Glutamatergic neuron (in vitro differentiated cells): ENCODE data around the gene MAP3K19. TPM values are rescaled to one million over a fixed set of nuclear protein-coding genes. Genes with fewer than 3 reads are reported as not detected.
"Not testable (repeated sequence)": the region's sequence is repeated elsewhere in the genome, so short reads cannot be mapped to it uniquely, and the experiment has no call there.

Experiments used
- DNase-seq: peaks from one replicate; pipeline ENCODE4 v3.0.0; 2022
- H3K27ac Mint-ChIP-seq: one replicate; pipeline ENCODE4 v1.8.0; 2020; ENCODE audit warnings: mild to moderate bottlenecking, mixed read lengths, inconsistent platforms; ENCODE audit not compliant: unreplicated experiment
- H3K27me3 Mint-ChIP-seq: one replicate; pipeline ENCODE4 v1.8.0; 2020; ENCODE audit warnings: mild to moderate bottlenecking, moderate library complexity, mixed read lengths, inconsistent platforms; ENCODE audit not compliant: unreplicated experiment
- H3K36me3 Mint-ChIP-seq: one replicate; pipeline ENCODE4 v1.8.0; 2020; ENCODE audit warnings: mild to moderate bottlenecking, mixed read lengths, inconsistent platforms; ENCODE audit not compliant: unreplicated experiment
- H3K4me1 Mint-ChIP-seq: one replicate; pipeline ENCODE4 v1.8.0; 2020; ENCODE audit warnings: mild to moderate bottlenecking, low read depth, mixed read lengths, inconsistent platforms; ENCODE audit not compliant: unreplicated experiment
- H3K4me3 Mint-ChIP-seq: one replicate; pipeline ENCODE4 v1.8.0; 2020; ENCODE audit warnings: mild to moderate bottlenecking, mixed read lengths, inconsistent platforms; ENCODE audit not compliant: unreplicated experiment
- H3K9me3 Mint-ChIP-seq: one replicate; pipeline ENCODE4 v1.8.0; 2020; ENCODE audit warnings: mild to moderate bottlenecking, moderate library complexity, mixed read lengths, inconsistent platforms; ENCODE audit not compliant: unreplicated experiment
- CTCF ChIP-seq: fragments of 200-600 bp; sonication (generic); IDR thresholded peaks from one replicate; pipeline ENCODE4 v1.5.0; 2021; ENCODE audit not compliant: partially characterized antibody, unreplicated experiment
- total RNA-seq: library from RNA; stranded (reverse); fragmentation: NEBNext Ultra II Directional; extraction: Animal tissue kit (Norgen Biotek cat#: 25700); gene quantifications from one replicate; pipeline ENCODE4 v1.2.1, GENCODE V29; 2021; ENCODE audit not compliant: unreplicated experiment

Gene MAP3K19
- total RNA-seq, 1 donor from 2014 or later = not detected

DNA sequence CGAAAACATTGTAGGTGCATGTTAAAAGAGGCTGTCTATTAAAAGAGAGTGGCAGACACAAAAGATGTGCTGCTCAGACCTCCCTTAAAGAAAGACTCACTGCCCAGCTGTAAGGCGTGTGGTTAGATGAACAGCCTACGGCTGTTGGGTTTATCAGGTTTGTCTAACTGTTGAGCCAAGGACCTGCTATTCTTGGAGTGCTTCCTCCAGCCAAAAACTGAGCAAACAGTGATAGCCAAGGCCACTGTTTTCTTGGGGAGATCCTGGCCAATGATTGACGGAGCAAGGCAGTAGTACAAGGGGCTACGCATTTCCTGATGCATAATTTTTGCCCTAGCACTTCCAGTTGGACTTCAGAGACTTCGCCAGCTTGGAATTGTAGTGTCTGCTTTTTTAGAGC, 3.4 kb upstream of the MAP3K19 start:
- Mint-ChIP-seq H3K4me1 (peaks cover 11% of the 10 kb centered on the region), H3K27ac (no peak overlapping the region), H3K36me3 (no peaks in the 10 kb centered on the region), H3K9me3 (peaks cover 3% of the 10 kb centered on the region), H3K4me3 (no peak overlapping the region), H3K27me3 (peaks cover 2% of the 10 kb centered on the region)
- no peak for DNase-seq
- no peak for TF ChIP-seq CTCF

DNA sequence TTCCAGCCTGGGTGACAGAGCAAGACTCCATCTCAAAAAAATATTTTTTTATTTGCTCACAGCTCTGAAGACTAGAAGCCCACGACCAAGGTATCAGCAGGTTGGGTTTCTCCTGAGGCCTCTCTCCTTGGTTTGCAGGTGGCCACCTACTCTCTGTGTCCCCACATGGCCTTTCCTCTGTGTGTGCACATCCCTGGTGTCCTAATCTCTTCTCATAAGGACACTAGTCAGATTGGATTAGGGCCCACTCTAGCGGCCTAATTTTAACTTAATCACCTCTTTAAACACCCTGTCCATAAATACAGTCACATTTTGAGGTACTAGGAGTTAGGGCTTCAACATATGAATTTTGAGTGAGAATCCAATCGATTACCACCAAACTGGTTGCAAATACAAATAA, 2.9 kb upstream of the MAP3K19 start:
- no peak for TF ChIP-seq CTCF
- H3K27ac Mint-ChIP-seq = no peak overlapping the region
- H3K4me3 Mint-ChIP-seq = no peak overlapping the region
- H3K36me3 Mint-ChIP-seq = no peaks in the 10 kb centered on the region
- peaks cover 3% of the 10 kb centered on the region for H3K9me3 Mint-ChIP-seq
- peaks cover 11% of the 10 kb centered on the region for H3K4me1 Mint-ChIP-seq
- H3K27me3 Mint-ChIP-seq = peaks cover 2% of the 10 kb centered on the region
- no peak for DNase-seq

GRCh38 chr2:135048122-135048521, 875 bp upstream of the MAP3K19 start:
- Mint-ChIP-seq H3K4me1 (peaks cover 2% of the 10 kb centered on the region), H3K27ac (no peak overlapping the region), H3K27me3 (peaks cover 2% of the 10 kb centered on the region), H3K4me3 (no peak overlapping the region), H3K36me3 (no peaks in the 10 kb centered on the region), H3K9me3 (peaks cover 3% of the 10 kb centered on the region)
- TF ChIP-seq CTCF = no peak
- DNase-seq = no peak

DNA sequence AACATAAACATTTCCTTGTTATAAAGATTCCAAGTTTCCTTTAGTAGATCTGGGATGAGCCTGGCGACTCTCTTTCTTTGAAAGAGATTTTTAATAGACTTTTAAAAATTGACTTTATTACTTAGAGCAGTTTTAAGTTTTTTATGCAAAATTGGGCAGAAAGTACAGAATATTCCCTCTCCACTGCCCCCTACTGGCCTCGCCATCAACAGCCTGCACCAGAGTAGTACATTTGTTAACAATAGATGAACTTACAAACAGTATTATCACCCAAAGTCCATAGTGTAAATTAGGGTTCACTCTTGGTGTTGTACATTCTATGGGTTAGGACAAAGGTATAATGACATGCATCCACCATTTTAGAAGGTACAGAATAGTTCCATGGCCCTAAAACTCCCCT, 3.9 kb downstream of the MAP3K19 start:
- DNase-seq = peak; percentile 18
- Mint-ChIP-seq H3K4me3 (no peak overlapping the region), H3K9me3 (no peaks in the 10 kb centered on the region), H3K27ac (no peak overlapping the region), H3K4me1 (no peaks in the 10 kb centered on the region), H3K27me3 (no peaks in the 10 kb centered on the region), H3K36me3 (no peaks in the 10 kb centered on the region)
- peak; percentile 68 for TF ChIP-seq CTCF

DNA sequence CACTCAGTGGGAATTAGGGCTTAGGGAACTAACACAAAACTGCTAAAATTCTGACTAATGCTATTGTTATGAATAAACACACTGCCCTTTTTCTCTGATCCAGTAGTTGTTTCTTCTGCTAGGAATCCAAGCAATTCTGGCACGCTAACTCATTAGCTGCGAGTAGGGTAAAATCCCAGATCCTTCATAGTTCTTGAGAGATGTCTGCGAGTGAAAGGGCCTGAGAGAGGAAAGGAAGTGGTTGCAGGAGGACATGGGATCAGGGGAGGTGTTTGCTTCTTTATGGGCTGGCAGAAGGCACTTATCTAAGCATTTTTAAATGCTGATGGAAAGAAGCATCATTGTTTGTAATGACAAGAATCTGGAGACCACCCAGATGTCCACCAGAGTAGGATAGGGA, 9.4 kb downstream of the MAP3K19 start:
- Mint-ChIP-seq H3K4me1 (no peaks in the 10 kb centered on the region), H3K4me3 (no peak overlapping the region), H3K36me3 (no peaks in the 10 kb centered on the region), H3K27ac (no peak overlapping the region), H3K9me3 (peaks cover 1% of the 10 kb centered on the region), H3K27me3 (no peaks in the 10 kb centered on the region)
- no peak for DNase-seq
- TF ChIP-seq CTCF = no peak

- not testable (repeated sequence) for H3K27ac Mint-ChIP-seq, H3K36me3 Mint-ChIP-seq, H3K27me3 Mint-ChIP-seq, H3K9me3 Mint-ChIP-seq, H3K4me3 Mint-ChIP-seq
- peak; percentile 13 for DNase-seq
- H3K4me1 Mint-ChIP-seq = peaks cover 12% of the 10 kb centered on the region
Measured at GRCh38 chr2:135033216-135033615, 14.0 kb downstream of the MAP3K19 start.
